HL-60 (cell line): Measurements from ENCODE around the gene CD300LG.

ENCODE experiments used
- DNase-seq, 2 experiments: peaks; one replicate each; pipeline ENCODE4 v3.0.0-alpha.2; 2010 to 2020; ENCODE audit warnings: low read depth in 1 of 2, low spot score in 1 of 2
- H3K27ac ChIP-seq: fragments of 250-450 bp; sonication (Bioruptor Pico); replicated peaks from 2 replicates; pipeline ENCODE4 v1.5.1; 2020; ENCODE audit warnings: mild to moderate bottlenecking, moderate library complexity
- H3K27me3 ChIP-seq: fragments of 250-450 bp; sonication (Bioruptor Pico); 2 replicates; pipeline ENCODE4 v1.5.1; 2021; ENCODE audit warnings: mild to moderate bottlenecking, moderate library complexity; ENCODE audit not compliant: insufficient read depth, poor library complexity, severe bottlenecking
- H3K4me3 ChIP-seq: replicated peaks from 2 replicates; pipeline ENCODE4 v1.5.1; 2011; ENCODE audit warnings: mild to moderate bottlenecking, control low read depth, low read length; ENCODE audit not compliant: insufficient read depth
- GABPA ChIP-seq: IDR thresholded peaks from 2 replicates; pipeline ENCODE4 v1.6.1; 2012; ENCODE audit warnings: low read depth
- POLR2AphosphoS5 ChIP-seq: IDR thresholded peaks from 2 replicates; pipeline ENCODE4 v1.6.1; 2012; ENCODE audit warnings: low read depth
- SPI1 ChIP-seq: IDR thresholded peaks from 2 replicates; pipeline ENCODE4 v1.6.1; 2012; ENCODE audit warnings: low read depth, mild to moderate bottlenecking, borderline replicate concordance
- TF ChIP-seq, protein P1 (sequence below): IDR thresholded peaks from one replicate; pipeline ENCODE4 v1.5.1; 2011; ENCODE audit warnings: low read length, control low read depth, inconsistent platforms; ENCODE audit not compliant: insufficient read depth
- TF ChIP-seq, protein P2 (sequence below): IDR thresholded peaks from 2 replicates; pipeline ENCODE4 v1.6.1; 2012; ENCODE audit warnings: low read depth; ENCODE audit not compliant: insufficient replicate concordance

Gene CD300LG

DNA sequence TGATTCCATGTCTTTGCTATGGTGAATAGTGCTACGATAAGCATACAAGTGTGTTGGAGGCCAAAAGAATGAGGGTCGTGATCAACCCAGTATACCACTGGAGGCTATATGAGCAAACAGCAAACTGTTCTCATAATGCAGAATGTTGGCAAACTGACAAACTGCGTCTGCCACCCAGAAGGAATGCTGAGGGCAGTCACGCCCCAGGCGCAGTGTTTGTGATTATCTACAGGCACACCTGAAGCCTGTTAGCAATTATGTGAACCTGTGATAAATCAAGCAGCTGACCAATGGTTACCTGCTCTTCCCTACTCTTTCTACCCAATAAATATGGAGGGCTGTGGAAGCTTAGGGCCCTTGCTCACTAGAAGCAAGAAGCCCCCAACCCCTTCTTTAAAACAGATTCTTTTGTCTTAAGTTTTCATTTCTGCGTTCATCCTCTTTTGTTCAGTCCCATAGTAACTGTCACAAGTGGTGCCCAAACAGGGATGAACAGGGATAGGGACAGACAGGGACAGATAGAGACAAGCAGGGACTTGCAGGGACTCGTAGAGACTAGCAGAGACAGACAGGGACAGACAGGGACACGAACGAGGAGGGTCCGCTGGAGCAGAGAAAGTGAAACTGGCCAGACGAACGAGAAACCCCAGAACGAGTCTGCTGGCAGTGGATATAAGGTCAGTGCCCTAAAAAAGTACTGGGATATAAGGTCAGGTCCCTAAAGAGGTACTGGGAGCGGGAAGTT, 25.1 kb downstream of the CD300LG start:
- TF ChIP-seq POLR2AphosphoS5 (no peak), GABPA (no peak), SPI1 (no peak)
- TF ChIP-seq, protein P1, sequence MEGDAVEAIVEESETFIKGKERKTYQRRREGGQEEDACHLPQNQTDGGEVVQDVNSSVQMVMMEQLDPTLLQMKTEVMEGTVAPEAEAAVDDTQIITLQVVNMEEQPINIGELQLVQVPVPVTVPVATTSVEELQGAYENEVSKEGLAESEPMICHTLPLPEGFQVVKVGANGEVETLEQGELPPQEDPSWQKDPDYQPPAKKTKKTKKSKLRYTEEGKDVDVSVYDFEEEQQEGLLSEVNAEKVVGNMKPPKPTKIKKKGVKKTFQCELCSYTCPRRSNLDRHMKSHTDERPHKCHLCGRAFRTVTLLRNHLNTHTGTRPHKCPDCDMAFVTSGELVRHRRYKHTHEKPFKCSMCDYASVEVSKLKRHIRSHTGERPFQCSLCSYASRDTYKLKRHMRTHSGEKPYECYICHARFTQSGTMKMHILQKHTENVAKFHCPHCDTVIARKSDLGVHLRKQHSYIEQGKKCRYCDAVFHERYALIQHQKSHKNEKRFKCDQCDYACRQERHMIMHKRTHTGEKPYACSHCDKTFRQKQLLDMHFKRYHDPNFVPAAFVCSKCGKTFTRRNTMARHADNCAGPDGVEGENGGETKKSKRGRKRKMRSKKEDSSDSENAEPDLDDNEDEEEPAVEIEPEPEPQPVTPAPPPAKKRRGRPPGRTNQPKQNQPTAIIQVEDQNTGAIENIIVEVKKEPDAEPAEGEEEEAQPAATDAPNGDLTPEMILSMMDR, result no peak
- TF ChIP-seq, protein P2, sequence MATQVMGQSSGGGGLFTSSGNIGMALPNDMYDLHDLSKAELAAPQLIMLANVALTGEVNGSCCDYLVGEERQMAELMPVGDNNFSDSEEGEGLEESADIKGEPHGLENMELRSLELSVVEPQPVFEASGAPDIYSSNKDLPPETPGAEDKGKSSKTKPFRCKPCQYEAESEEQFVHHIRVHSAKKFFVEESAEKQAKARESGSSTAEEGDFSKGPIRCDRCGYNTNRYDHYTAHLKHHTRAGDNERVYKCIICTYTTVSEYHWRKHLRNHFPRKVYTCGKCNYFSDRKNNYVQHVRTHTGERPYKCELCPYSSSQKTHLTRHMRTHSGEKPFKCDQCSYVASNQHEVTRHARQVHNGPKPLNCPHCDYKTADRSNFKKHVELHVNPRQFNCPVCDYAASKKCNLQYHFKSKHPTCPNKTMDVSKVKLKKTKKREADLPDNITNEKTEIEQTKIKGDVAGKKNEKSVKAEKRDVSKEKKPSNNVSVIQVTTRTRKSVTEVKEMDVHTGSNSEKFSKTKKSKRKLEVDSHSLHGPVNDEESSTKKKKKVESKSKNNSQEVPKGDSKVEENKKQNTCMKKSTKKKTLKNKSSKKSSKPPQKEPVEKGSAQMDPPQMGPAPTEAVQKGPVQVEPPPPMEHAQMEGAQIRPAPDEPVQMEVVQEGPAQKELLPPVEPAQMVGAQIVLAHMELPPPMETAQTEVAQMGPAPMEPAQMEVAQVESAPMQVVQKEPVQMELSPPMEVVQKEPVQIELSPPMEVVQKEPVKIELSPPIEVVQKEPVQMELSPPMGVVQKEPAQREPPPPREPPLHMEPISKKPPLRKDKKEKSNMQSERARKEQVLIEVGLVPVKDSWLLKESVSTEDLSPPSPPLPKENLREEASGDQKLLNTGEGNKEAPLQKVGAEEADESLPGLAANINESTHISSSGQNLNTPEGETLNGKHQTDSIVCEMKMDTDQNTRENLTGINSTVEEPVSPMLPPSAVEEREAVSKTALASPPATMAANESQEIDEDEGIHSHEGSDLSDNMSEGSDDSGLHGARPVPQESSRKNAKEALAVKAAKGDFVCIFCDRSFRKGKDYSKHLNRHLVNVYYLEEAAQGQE, result no peak
- DNase-seq, result no peak
- H3K4me3 ChIP-seq, result no peak overlapping the region
- H3K27me3 ChIP-seq, result peaks cover 5% of the 10 kb centered on the region
- no peak overlapping the region for H3K27ac ChIP-seq

DNA sequence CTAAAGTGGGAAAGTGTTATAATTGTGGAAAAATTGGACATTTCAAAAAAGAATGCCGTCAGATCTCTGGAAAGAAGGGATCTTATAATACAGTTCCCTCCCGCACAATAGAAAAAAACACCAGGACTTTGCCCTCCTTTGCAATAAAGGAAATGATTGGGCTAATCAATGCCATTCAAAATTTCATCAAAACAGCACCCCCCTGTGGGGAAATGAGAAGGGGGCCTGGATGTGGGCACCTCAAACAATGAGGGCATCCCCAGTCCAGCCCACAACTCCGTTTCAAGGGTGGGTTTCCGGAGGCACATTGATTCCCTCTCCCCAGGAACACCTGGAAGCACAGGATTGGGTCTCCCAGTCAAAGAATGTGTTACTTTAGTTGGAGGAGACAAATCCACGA, 26.1 kb downstream of the CD300LG start:
- Histone ChIP-seq H3K27me3 (peaks cover 5% of the 10 kb centered on the region), H3K4me3 (no peak overlapping the region), H3K27ac (no peak overlapping the region)
- no peak for DNase-seq
- TF ChIP-seq POLR2AphosphoS5 (no peak), SPI1 (no peak), GABPA (no peak)
- TF ChIP-seq, protein P2, result no peak
- TF ChIP-seq, protein P1, result no peak

DNA sequence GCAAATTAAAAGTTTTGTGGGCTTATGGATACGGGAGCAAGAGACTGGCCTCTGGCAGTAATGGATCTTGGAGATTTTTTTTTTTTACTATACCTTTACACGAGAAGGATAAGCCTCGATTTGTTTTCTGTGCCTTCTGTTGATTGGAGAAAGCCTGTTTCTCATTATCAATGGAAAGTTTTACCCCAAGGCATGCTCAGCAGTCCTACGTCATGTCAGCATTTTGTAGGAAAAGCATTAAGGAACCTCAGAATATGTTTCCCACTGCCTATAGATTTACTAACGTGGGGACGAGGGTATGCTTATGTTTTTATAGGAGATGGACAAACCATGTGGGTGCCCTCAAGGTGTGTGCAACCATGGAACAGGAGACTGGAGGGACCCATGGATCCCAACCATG, 26.8 kb downstream of the CD300LG start:
- H3K4me3 ChIP-seq, result no peak overlapping the region
- TF ChIP-seq, protein P2, result no peak
- no peak for DNase-seq
- H3K27me3 ChIP-seq, result peaks cover 5% of the 10 kb centered on the region
- H3K27ac ChIP-seq, result no peak overlapping the region
